CD4-positive, CD25-positive, alpha-beta regulatory T cell (primary cell): ENCODE results near the gene C2CD4A. TPM values are rescaled to one million over a fixed set of nuclear protein-coding genes. Genes with fewer than 3 reads are reported as not detected.
A peak's percentile ranks its signal among the peaks of the same experiment; 100 is the strongest.
"Not testable (repeated sequence)": the region's sequence is repeated elsewhere in the genome, so short reads cannot be mapped to it uniquely, and the experiment has no call there.

Experiments used
- ATAC-seq, 2 donors: fragments of 150-1000 bp; cut with Tn5 transposase; one replicate each; pipeline ENCODE4 v1.10.0; 2021; ENCODE audit warnings: low read depth in 2 of 2, moderate number of reproducible peaks in 2 of 2, moderate library complexity in 1 of 2
- DNase-seq, 3 donors: peaks; one replicate each; pipeline versions ENCODE4 v3.0.0 to v3.0.0-alpha.2; 2012 to 2022; ENCODE audit warnings: mixed read lengths in 1 of 3
- H3K27ac ChIP-seq: one replicate; pipeline ENCODE4 v1.7.0; 2013; ENCODE audit warnings: mild to moderate bottlenecking, low read length; ENCODE audit not compliant: insufficient read depth, poor library complexity, severe bottlenecking
- H3K27me3 ChIP-seq: one replicate; pipeline ENCODE4 v1.7.0; 2013; ENCODE audit warnings: low read length; ENCODE audit not compliant: control insufficient read depth, insufficient read depth
- H3K36me3 ChIP-seq: one replicate; pipeline ENCODE4 v1.7.0; 2013; ENCODE audit warnings: mild to moderate bottlenecking, low read length, moderate library complexity; ENCODE audit not compliant: control insufficient read depth, insufficient read depth
- H3K4me1 ChIP-seq: 2 replicates; pipeline ENCODE4 v1.7.0; 2013; ENCODE audit warnings: mild to moderate bottlenecking, low read length; ENCODE audit not compliant: insufficient read depth, control insufficient read depth, poor library complexity, severe bottlenecking
- H3K4me3 ChIP-seq: one replicate; pipeline ENCODE4 v1.7.0; 2013; ENCODE audit warnings: low read depth, mild to moderate bottlenecking, low read length, moderate library complexity
- H3K9me3 ChIP-seq, 2 experiments: 1 replicate in 1 of 2; 2 replicates in 1 of 2; pipeline ENCODE4 v1.7.0; 2013; ENCODE audit warnings: low read length in 2 of 2, mild to moderate bottlenecking in 1 of 2, moderate library complexity in 1 of 2; ENCODE audit not compliant: control insufficient read depth in 2 of 2
- H3K27ac Mint-ChIP-seq, 3 donors: one replicate each; pipeline ENCODE4 v1.8.0; 2020 to 2022; ENCODE audit warnings: mild to moderate bottlenecking in 3 of 3, mixed read lengths in 3 of 3, moderate library complexity in 2 of 3
- H3K27me3 Mint-ChIP-seq: one replicate; pipeline ENCODE4 v1.8.0; 2022; ENCODE audit warnings: mild to moderate bottlenecking, mixed read lengths
- H3K36me3 Mint-ChIP-seq: one replicate; pipeline ENCODE4 v1.8.0; 2020; ENCODE audit warnings: mixed read lengths
- H3K4me1 Mint-ChIP-seq, 4 donors: one replicate each; pipeline ENCODE4 v1.8.0; 2020 to 2022; ENCODE audit warnings: mixed read lengths in 4 of 4, mild to moderate bottlenecking in 1 of 4
- H3K4me3 Mint-ChIP-seq, 4 donors: one replicate each; pipeline ENCODE4 v1.8.0; 2020 to 2022; ENCODE audit warnings: mild to moderate bottlenecking in 4 of 4, mixed read lengths in 4 of 4, moderate library complexity in 3 of 4
- H3K9me3 Mint-ChIP-seq, 7 donors: one replicate each; pipeline ENCODE4 v1.8.0; 2020 to 2022; ENCODE audit warnings: mixed read lengths in 7 of 7, mild to moderate bottlenecking in 3 of 7, moderate library complexity in 2 of 7
- polyA plus RNA-seq, 4 donors: library from polyadenylated mRNA; unstranded; fragments of 300-500 nt; fragmentation: Illumina TruSeq; gene quantifications; one replicate each; pipeline ENCODE4 v1.2.3, GENCODE V29; 2021
- total RNA-seq: library from RNA; stranded (reverse); gene quantifications from one replicate; pipeline ENCODE4 v1.2.3, GENCODE V29; 2022

The C2CD4A gene
- total and polyA plus RNA-seq, 5 donors from 2014 or later = 0.10 to 0.28 (median 0.14) TPM

DNA sequence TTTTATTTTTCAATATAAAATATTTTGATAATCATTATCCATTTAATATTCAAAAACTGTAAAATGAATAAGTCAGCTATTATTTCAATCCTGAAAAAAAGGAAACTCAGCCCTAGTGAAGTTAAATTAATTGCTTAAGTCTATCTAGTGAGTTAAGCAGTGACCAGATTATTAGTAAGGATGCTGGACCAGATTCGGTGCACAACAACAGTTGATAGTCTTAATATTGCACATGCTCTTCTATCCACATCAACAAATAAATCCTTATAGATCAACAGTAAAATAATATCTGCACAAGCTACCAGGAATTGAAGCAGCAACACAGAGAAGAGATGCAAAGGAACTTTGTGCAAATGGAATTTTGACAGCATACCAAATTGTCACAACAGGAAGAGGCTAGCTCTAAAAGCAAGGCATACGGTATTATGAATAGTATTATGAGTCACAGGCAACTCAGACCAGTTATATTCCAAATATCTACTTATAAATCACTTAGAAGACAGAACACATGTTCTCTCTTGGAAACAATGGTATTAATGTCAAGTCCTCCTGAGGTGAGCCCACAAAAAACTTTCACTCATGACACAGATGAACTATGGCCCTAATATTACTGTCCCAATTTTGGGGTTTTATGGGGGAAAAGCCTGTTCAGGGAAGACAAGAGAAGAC is 31.4 kb upstream of the C2CD4A start:
- ATAC-seq (peak in 1 of 2 donors; percentile 42), DNase-seq (peak in 1 of 3 donors; percentile 23)
- H3K36me3 ChIP-seq = peaks cover 36% of the 10 kb centered on the region
- peak overlapping the region in 2 of 3 donors; percentile 9 to 57 for H3K27ac Mint-ChIP-seq
- H3K9me3 Mint-ChIP-seq = peaks cover 0 to 6% (median 0%) of the 10 kb centered on the region in 7 donors
- peaks cover 34% of the 10 kb centered on the region for H3K36me3 Mint-ChIP-seq
- no peak overlapping the region for H3K27ac ChIP-seq
- H3K27me3 Mint-ChIP-seq = no peaks in the 10 kb centered on the region
- H3K4me3 ChIP-seq = no peak overlapping the region
- peak overlapping the region in 2 of 4 donors; percentile 1 to 49 for H3K4me3 Mint-ChIP-seq
- no peaks in the 10 kb centered on the region for H3K27me3 ChIP-seq
- peaks cover 22 to 44% (median 39%) of the 10 kb centered on the region in 4 donors for H3K4me1 Mint-ChIP-seq
- H3K4me1 ChIP-seq = peaks cover 15% of the 10 kb centered on the region
- no peaks in the 10 kb centered on the region for H3K9me3 ChIP-seq

- peak overlapping the region in 3 of 4 donors; percentile 12 to 51 (median 28) for H3K4me3 Mint-ChIP-seq
- no peaks in the 10 kb centered on the region for H3K27me3 ChIP-seq
- DNase-seq (peak in 1 of 3 donors; percentile 42), ATAC-seq (peak; percentile 57 to 77)
- peaks cover 2% of the 10 kb centered on the region for H3K36me3 ChIP-seq
- peaks cover 32% of the 10 kb centered on the region for H3K4me1 ChIP-seq
- no peaks in the 10 kb centered on the region for H3K27me3 Mint-ChIP-seq
- H3K27ac Mint-ChIP-seq = peak overlapping the region in 2 of 3 donors; percentile 72 to 94
- H3K4me3 ChIP-seq = peak overlapping the region; percentile 71
- H3K4me1 Mint-ChIP-seq = peaks cover 37 to 51% (median 42%) of the 10 kb centered on the region in 4 donors
- peak overlapping the region; percentile 71 for H3K27ac ChIP-seq
- H3K9me3 ChIP-seq = no peaks in the 10 kb centered on the region
- peaks cover 9% of the 10 kb centered on the region for H3K36me3 Mint-ChIP-seq
- H3K9me3 Mint-ChIP-seq = peaks cover 0 to 2% (median 0%) of the 10 kb centered on the region in 7 donors
Observed at GRCh38 chr15:62046078-62046743, 20.6 kb upstream of the C2CD4A start.

GRCh38 chr15:62047282-62047827 is 19.4 kb upstream of the C2CD4A start:
- peaks cover 46 to 60% (median 50%) of the 10 kb centered on the region in 4 donors for H3K4me1 Mint-ChIP-seq
- DNase-seq (no peak), ATAC-seq (no peak)
- H3K9me3 Mint-ChIP-seq = peaks cover 0 to 2% (median 0%) of the 10 kb centered on the region in 7 donors
- Histone ChIP-seq H3K27me3 (no peaks in the 10 kb centered on the region), H3K4me1 (peaks cover 32% of the 10 kb centered on the region), H3K27ac (no peak overlapping the region), H3K4me3 (no peak overlapping the region), H3K36me3 (no peaks in the 10 kb centered on the region), H3K9me3 (no peaks in the 10 kb centered on the region)
- H3K27me3 Mint-ChIP-seq = no peaks in the 10 kb centered on the region
- peak overlapping the region in 1 of 3 donors; percentile 3 for H3K27ac Mint-ChIP-seq
- H3K4me3 Mint-ChIP-seq = peak overlapping the region in 2 of 4 donors; percentile 34 to 50
- H3K36me3 Mint-ChIP-seq = peaks cover 8% of the 10 kb centered on the region

GRCh38 chr15:62048254-62048653 is 18.5 kb upstream of the C2CD4A start:
- H3K4me1 ChIP-seq = peaks cover 41% of the 10 kb centered on the region
- H3K4me3 Mint-ChIP-seq, H3K27ac Mint-ChIP-seq, H3K9me3 ChIP-seq, H3K36me3 ChIP-seq, H3K9me3 Mint-ChIP-seq, H3K4me3 ChIP-seq, H3K27ac ChIP-seq, H3K27me3 Mint-ChIP-seq, ATAC-seq, H3K27me3 ChIP-seq, H3K36me3 Mint-ChIP-seq, DNase-seq: not testable (repeated sequence)
- H3K4me1 Mint-ChIP-seq = peaks cover 47 to 65% (median 56%) of the 10 kb centered on the region in 4 donors

DNA sequence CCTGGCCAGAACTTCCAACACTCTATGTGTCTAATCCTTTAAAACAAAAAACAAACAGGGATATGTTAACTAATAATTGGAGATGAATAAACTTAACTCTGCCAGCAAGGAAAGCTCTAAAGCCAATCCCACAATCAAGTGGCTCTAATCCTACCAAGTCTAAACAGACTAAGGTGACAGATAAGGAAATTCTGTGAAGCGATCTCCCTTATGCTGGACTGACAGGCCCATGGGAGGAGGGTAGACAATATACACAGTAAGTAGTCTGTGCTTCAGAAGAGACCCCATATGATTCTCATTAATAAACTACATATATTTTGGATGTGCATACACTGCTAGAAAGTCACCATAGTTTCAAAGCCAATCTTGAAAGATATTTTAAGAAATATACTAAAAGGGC is 16.7 kb upstream of the C2CD4A start:
- H3K27me3 Mint-ChIP-seq = no peaks in the 10 kb centered on the region
- Histone ChIP-seq H3K4me3 (no peak overlapping the region), H3K27me3 (no peaks in the 10 kb centered on the region), H3K36me3 (no peaks in the 10 kb centered on the region), H3K4me1 (peaks cover 43% of the 10 kb centered on the region), H3K9me3 (no peaks in the 10 kb centered on the region), H3K27ac (no peak overlapping the region)
- no peak for ATAC-seq
- peaks cover 8% of the 10 kb centered on the region for H3K36me3 Mint-ChIP-seq
- no peak for DNase-seq
- H3K4me3 Mint-ChIP-seq = no peak overlapping the region
- H3K9me3 Mint-ChIP-seq = peaks cover 0 to 2% (median 0%) of the 10 kb centered on the region in 7 donors
- H3K4me1 Mint-ChIP-seq = peaks cover 42 to 70% (median 60%) of the 10 kb centered on the region in 4 donors
- H3K27ac Mint-ChIP-seq = no peak overlapping the region

DNA sequence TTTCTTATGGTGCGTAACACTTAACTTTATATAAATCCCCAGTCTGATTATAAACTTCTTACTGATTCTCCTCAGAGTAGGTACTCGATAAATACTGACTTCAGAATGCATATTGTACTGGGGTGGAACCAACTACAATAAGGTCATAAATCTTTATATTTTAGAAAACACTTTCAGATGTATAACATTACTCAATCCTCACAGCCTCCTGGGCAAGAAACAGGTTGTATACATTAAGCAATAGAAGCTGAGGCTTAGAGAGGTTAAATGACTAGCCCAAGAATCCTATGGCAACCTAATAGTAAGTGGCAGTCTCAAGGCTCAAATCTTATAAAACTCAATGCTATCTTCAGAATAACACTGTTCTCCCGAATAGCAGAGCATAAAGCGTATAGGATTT is 15.6 kb upstream of the C2CD4A start:
- peaks cover 0 to 2% (median 0%) of the 10 kb centered on the region in 7 donors for H3K9me3 Mint-ChIP-seq
- H3K4me1 Mint-ChIP-seq = peaks cover 39 to 69% (median 57%) of the 10 kb centered on the region in 4 donors
- peak overlapping the region in 1 of 4 donors; percentile 5 for H3K4me3 Mint-ChIP-seq

GRCh38 chr15:62052713-62053112 is 14.1 kb upstream of the C2CD4A start:
- peaks cover 26% of the 10 kb centered on the region for H3K4me1 ChIP-seq
- H3K9me3 ChIP-seq = no peaks in the 10 kb centered on the region
- H3K27ac Mint-ChIP-seq = peak overlapping the region in 2 of 3 donors; percentile 56 to 88
- H3K27ac ChIP-seq = peak overlapping the region; percentile 9
- H3K4me1 Mint-ChIP-seq = peaks cover 27 to 68% (median 56%) of the 10 kb centered on the region in 4 donors
- H3K9me3 Mint-ChIP-seq = peaks cover 0 to 2% (median 0%) of the 10 kb centered on the region in 7 donors
- H3K36me3 Mint-ChIP-seq = peaks cover 18% of the 10 kb centered on the region
- no peaks in the 10 kb centered on the region for H3K27me3 ChIP-seq
- no peaks in the 10 kb centered on the region for H3K27me3 Mint-ChIP-seq
- DNase-seq (no peak), ATAC-seq (no peak)
- no peaks in the 10 kb centered on the region for H3K36me3 ChIP-seq
- H3K4me3 ChIP-seq = no peak overlapping the region
- no peak overlapping the region for H3K4me3 Mint-ChIP-seq

More for the DNA sequence above, 15.6 kb upstream of the C2CD4A start:
- Histone ChIP-seq H3K27ac (no peak overlapping the region), H3K4me3 (no peak overlapping the region), H3K27me3 (no peaks in the 10 kb centered on the region), H3K4me1 (peaks cover 34% of the 10 kb centered on the region), H3K9me3 (no peaks in the 10 kb centered on the region), H3K36me3 (no peaks in the 10 kb centered on the region)
- no peak for ATAC-seq
- peak overlapping the region in 1 of 3 donors; percentile 91 for H3K27ac Mint-ChIP-seq
- peaks cover 8% of the 10 kb centered on the region for H3K36me3 Mint-ChIP-seq
- DNase-seq = no peak
- no peaks in the 10 kb centered on the region for H3K27me3 Mint-ChIP-seq
